K562 (cell line): ENCODE results near the gene ATP2A1. TPM values are rescaled to one million over a fixed set of nuclear protein-coding genes. Genes with fewer than 3 reads are reported as not detected.

ENCODE experiments used
- ATAC-seq: fragments of 200-7000 bp; cut with Tn5 transposase; 3 replicates; pipeline ENCODE4 v1.9.1; 2020; ENCODE audit warnings: moderate library complexity
- BruUV-seq: library from RNA; stranded (reverse); fragments of 400-500 nt; replicated peaks from 2 replicates; lab custom pipeline; 2021; lab: Mats Ljungman, UMichigan
- CTCF ChIA-PET: fragments of 300-600 bp; formaldehyde crosslinking; extraction: SDS; loops from one replicate; lab custom pipeline; 2021; ENCODE audit warnings: low intra/inter-chr PET ratio; lab: Yijun Ruan, JAX
- POLR2A ChIA-PET: fragments of 300-600, 350-650 bp; sonication (Branson Sonifier 250); formaldehyde crosslinking; extraction: SDS; loops from one replicate; lab custom pipeline; 2021; ENCODE audit warnings: antibody characterized with exemption, inconsistent platforms; lab: Yijun Ruan, JAX
- DNase-seq, 4 experiments: peaks; one replicate each; pipeline versions ENCODE4 v3.0.0 to v3.0.0-alpha.2; 2011 to 2018; ENCODE audit warnings: low spot score in 3 of 4, mixed read lengths in 3 of 4; ENCODE audit errors: extremely low read depth in 1 of 4
- FAIRE-seq: peaks from 2 replicates; lab custom pipeline; 2011; peaks lifted over from hg19 to GRCh38; lab: Jason Lieb, UNC
- H2AFZ ChIP-seq: 2 replicates; pipeline ENCODE4 v1.6.0; 2011; ENCODE audit warnings: low read depth, low read length, control low read depth, inconsistent platforms
- H3K27ac ChIP-seq: fragments of 200-600 bp; 3 replicates; pipeline ENCODE4 v1.8.0; 2011; ENCODE audit warnings: low read depth, mild to moderate bottlenecking, control low read depth, inconsistent platforms, low read length, moderate library complexity, mixed read lengths; ENCODE audit errors: extremely low read depth
- H3K27me3 ChIP-seq, 2 experiments: fragments of 300-600 bp in 1 of 2; 2 replicates in 1 of 2; 3 replicates in 1 of 2; pipeline versions ENCODE4 v1.6.0 to v1.8.0; 2011; ENCODE audit warnings: inconsistent platforms in 2 of 2, low read length in 2 of 2, mild to moderate bottlenecking in 1 of 2, mixed read lengths in 1 of 2, moderate library complexity in 1 of 2; ENCODE audit not compliant: control insufficient read depth in 2 of 2, insufficient read depth in 2 of 2
- H3K36me3 ChIP-seq: fragments of 300-600 bp; 3 replicates; pipeline ENCODE4 v1.8.0; 2011; ENCODE audit warnings: mild to moderate bottlenecking, low read length, inconsistent platforms; ENCODE audit not compliant: control insufficient read depth, insufficient read depth
- H3K4me1 ChIP-seq, 2 experiments: fragments of 200-600 bp in 1 of 2; replicated peaks in 1 of 2; 2 replicates in 1 of 2; 3 replicates in 1 of 2; pipeline versions ENCODE4 v1.5.1 to v1.8.0; 2011; ENCODE audit warnings: inconsistent platforms in 2 of 2, low read length in 2 of 2, mild to moderate bottlenecking in 1 of 2, mixed read lengths in 1 of 2, moderate library complexity in 1 of 2; ENCODE audit not compliant: control insufficient read depth in 2 of 2, insufficient read depth in 2 of 2
- H3K4me2 ChIP-seq: 2 replicates; pipeline ENCODE4 v1.6.1; 2011; ENCODE audit warnings: low read length, control low read depth, inconsistent platforms, mixed read lengths; ENCODE audit not compliant: insufficient read depth
- H3K4me3 ChIP-seq: fragments of 200-600 bp; sonication (generic), shearing (Covaris generic); 2 replicates; pipeline ENCODE4 v1.5.1; 2016; ENCODE audit warnings: control low read depth, inconsistent platforms
- H3K79me2 ChIP-seq: fragments of 200-600 bp; 3 replicates; pipeline ENCODE4 v1.8.0; 2011; ENCODE audit warnings: low read length, inconsistent platforms; ENCODE audit not compliant: control insufficient read depth, insufficient read depth
- H3K9ac ChIP-seq, 2 experiments: 2 replicates each; pipeline versions ENCODE4 v1.6.0 to v1.6.1; 2011; ENCODE audit warnings: low read depth in 2 of 2, low read length in 2 of 2, control low read depth in 1 of 2, inconsistent platforms in 1 of 2, mild to moderate bottlenecking in 1 of 2, mixed read lengths in 1 of 2; ENCODE audit not compliant: insufficient read depth in 1 of 2
- H3K9me1 ChIP-seq: one replicate; pipeline ENCODE4 v1.6.0; 2011; ENCODE audit warnings: inconsistent platforms, mild to moderate bottlenecking, low read length, moderate library complexity; ENCODE audit not compliant: control insufficient read depth, insufficient read depth
- H3K9me3 ChIP-seq: replicated peaks from 2 replicates; pipeline ENCODE4 v1.5.1; 2011; ENCODE audit warnings: low read depth, low read length, inconsistent platforms; ENCODE audit not compliant: control insufficient read depth, insufficient read depth
- H4K20me1 ChIP-seq: replicated peaks from 2 replicates; pipeline ENCODE4 v1.6.1; 2011; ENCODE audit warnings: low read length, inconsistent platforms, mixed read lengths; ENCODE audit not compliant: control insufficient read depth, insufficient read depth
- ZNF57 ChIP-seq: fragments of 450-650 bp; formaldehyde crosslinking; IDR thresholded peaks from 2 replicates; pipeline ENCODE4 v1.4.0; 2020; ENCODE audit warnings: mild to moderate bottlenecking, moderate library complexity
- WGBS: fragments of 100-300 bp; shearing (Covaris generic); methylation state at CpG from one replicate; pipeline ENCODE4 v1.1.6; 2016; ENCODE audit warnings: low coverage, mixed read lengths; ENCODE audit not compliant: insufficient coverage; ENCODE audit errors: missing lambda C conversion rate; 5-methylcytosine and 5-hydroxymethylcytosine counted together
- in situ Hi-C: fragments of 300-500 bp; cut with MboI; formaldehyde crosslinking; loops from 4 replicates; pipeline ENCODE4 v1.15.0; 2018; ENCODE audit warnings: inconsistent platforms, mixed read lengths
- intact Hi-C: fragments of 100-400 bp; cut with micrococcal nuclease; formaldehyde crosslinking; loops from 2 replicates; pipeline ENCODE4 v1.14.2; 2022
- polyA plus RNA-seq, 8 experiments: library from polyadenylated mRNA; depleted of rRNA in 4 of 8; stranded (reverse) in 5 of 8; unstranded in 3 of 8; fragments of >200 nt; fragmentation: Nextera tagmentation in 2 of 8; fragmentation: Illumina TruSeq in 1 of 8; extraction: Ambion mirVana in 2 of 8; extraction: Trizol in 1 of 8; gene quantifications; 2 replicates each; pipeline versions ENCODE4 v1.2.1 to v1.2.3, GENCODE V29; 2011 to 2014; ENCODE audit warnings: inconsistent platforms in 1 of 8, missing spikeins in 1 of 8
- total RNA-seq, 7 experiments: library from RNA; depleted of rRNA in 6 of 7; stranded (reverse); fragments of >200 nt in 6 of 7; fragmentation: Illumina TruSeq in 2 of 7; extraction: Trizol in 2 of 7; gene quantifications; 2 replicates each; pipeline versions ENCODE4 v1.2.1 to v1.2.3, GENCODE V29; 2011 to 2021; ENCODE audit warnings: low replicate concordance in 1 of 7
- TF ChIP-seq, protein P1 (sequence below): sonication (generic); formaldehyde crosslinking; IDR thresholded peaks from 2 replicates; pipeline ENCODE4 v1.9.0; 2022; ENCODE audit warnings: mild to moderate bottlenecking, missing genetic modification reagents
- TF ChIP-seq, protein P2 (sequence below): fragments of 250-450 bp; sonication (Bioruptor Pico); IDR thresholded peaks from 2 replicates; pipeline ENCODE4 v1.8.0; 2021; ENCODE audit warnings: mild to moderate bottlenecking, moderate library complexity

Gene ATP2A1
- total and polyA plus RNA-seq, 9 of the 15 experiments (the other 6 are each of a cell fraction or from before 2014, with no cell fraction given), result 0.25 to 2.6 (median 0.65) TPM

DNA sequence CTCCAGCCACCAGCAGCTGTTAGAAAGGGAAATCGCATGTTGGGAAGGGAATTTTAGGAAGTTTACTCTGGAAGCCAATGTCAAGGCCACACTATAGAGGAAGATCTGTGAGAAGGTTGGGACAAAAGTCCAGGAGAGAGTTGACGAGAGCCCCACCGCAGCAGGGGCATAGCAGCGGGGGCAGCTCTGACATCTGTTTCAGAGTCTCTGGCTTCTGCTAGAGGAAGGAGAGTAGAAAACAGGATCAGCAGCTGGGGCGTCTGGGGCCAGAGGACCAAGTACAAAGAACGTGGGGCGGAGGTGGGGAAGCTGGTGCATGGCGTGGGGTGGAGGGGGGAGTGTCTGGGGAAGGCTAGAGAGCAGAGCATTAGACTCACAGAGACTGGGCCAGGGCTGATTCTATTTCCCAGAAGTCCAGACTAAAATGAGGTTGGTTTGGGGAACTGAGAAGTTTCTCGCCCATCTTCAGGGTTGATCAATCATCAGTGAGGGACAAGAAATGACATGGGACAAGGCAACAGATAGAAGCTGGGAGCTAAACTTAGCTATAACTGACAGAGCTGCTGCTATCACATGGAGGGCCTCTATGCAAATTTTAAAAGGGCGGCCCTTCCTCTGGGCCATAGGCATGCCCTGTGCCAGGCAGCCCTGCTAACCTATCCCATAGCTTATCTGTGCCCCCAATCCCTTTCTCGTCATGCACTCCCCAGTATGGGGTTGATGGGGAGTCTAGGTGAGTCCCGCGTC, 45.5 kb downstream of the ATP2A1 start:
- peaks cover 5% of the 10 kb centered on the region for H3K9me1 ChIP-seq
- peak overlapping the region in 1 of 2 experiments; percentile 91; a peak in 3 of 4 replicates for H3K9ac ChIP-seq
- no peak overlapping the region for H3K27ac ChIP-seq
- BruUV-seq, result no TSS peak
- POLR2A ChIA-PET, result interaction anchor here (0.6 to 2.2 kb wide), 4 partner anchors 9 to 58 kb away, joined by 4 to 10 read pairs (median 4); no protein-coding TSS in a partner anchor
- H3K27me3 ChIP-seq, result no peaks in the 10 kb centered on the region
- H3K9me3 ChIP-seq, result no peaks in the 10 kb centered on the region
- CTCF ChIA-PET, result no interaction called here
- in situ Hi-C loops, result no loop called here
- intact Hi-C loops, result no loop called here
- H3K4me3 ChIP-seq, result no peak overlapping the region; the same call in 1 of the 2 replicates
- no peaks in the 10 kb centered on the region for H3K79me2 ChIP-seq
- ATAC-seq (no peak), DNase-seq (peak in 2 of 4 experiments; percentile 10 to 17), FAIRE-seq (no peak)
- peak overlapping the region; percentile 86 for H3K4me2 ChIP-seq
- TF ChIP-seq, protein P1, sequence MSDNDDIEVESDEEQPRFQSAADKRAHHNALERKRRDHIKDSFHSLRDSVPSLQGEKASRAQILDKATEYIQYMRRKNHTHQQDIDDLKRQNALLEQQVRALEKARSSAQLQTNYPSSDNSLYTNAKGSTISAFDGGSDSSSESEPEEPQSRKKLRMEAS (CRISPR knock-in tag), result no peak
- no peak for TF ChIP-seq ZNF57 (CRISPR knock-in tag)
- TF ChIP-seq, protein P2, sequence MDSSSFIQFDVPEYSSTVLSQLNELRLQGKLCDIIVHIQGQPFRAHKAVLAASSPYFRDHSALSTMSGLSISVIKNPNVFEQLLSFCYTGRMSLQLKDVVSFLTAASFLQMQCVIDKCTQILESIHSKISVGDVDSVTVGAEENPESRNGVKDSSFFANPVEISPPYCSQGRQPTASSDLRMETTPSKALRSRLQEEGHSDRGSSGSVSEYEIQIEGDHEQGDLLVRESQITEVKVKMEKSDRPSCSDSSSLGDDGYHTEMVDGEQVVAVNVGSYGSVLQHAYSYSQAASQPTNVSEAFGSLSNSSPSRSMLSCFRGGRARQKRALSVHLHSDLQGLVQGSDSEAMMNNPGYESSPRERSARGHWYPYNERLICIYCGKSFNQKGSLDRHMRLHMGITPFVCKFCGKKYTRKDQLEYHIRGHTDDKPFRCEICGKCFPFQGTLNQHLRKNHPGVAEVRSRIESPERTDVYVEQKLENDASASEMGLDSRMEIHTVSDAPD, result no peak
- H2AFZ ChIP-seq, result peak overlapping the region; percentile 96; the same call in 1 of the 2 replicates
- H3K4me1 ChIP-seq, result peaks cover 9 to 15% of the 10 kb centered on the region in 2 experiments
- no peaks in the 10 kb centered on the region for H4K20me1 ChIP-seq
- H3K36me3 ChIP-seq, result no peaks in the 10 kb centered on the region
- WGBS, result 59% methylated on average over 12 of the region's 13 CpGs
